H9 (cell line): Measurements from ENCODE around the gene SGO2. TPM values are rescaled to one million over a fixed set of nuclear protein-coding genes. Genes with fewer than 3 reads are reported as not detected.

Experiments
- DNase-seq: peaks from one replicate; pipeline ENCODE4 v3.0.0-alpha.2; 2017
- H2AFZ ChIP-seq: one replicate; pipeline ENCODE4 v1.6.1; 2013; ENCODE audit warnings: mild to moderate bottlenecking, low read length, control low read depth, moderate library complexity
- H2AK5ac ChIP-seq: 2 replicates; pipeline ENCODE4 v1.6.1; 2013; ENCODE audit warnings: low read length, control low read depth, mixed read lengths; ENCODE audit not compliant: insufficient read length
- H2BK120ac ChIP-seq: one replicate; pipeline ENCODE4 v1.6.1; 2013; ENCODE audit warnings: low read depth, mild to moderate bottlenecking, low read length, control low read depth, inconsistent platforms; ENCODE audit not compliant: poor library complexity, severe bottlenecking
- H2BK12ac ChIP-seq: 2 replicates; pipeline ENCODE4 v1.6.1; 2013; ENCODE audit warnings: low read length, control low read depth, mixed read lengths, low read depth; ENCODE audit not compliant: insufficient read length
- H2BK15ac ChIP-seq: 2 replicates; pipeline ENCODE4 v1.6.1; 2013; ENCODE audit warnings: low read depth, low read length, control low read depth
- H2BK20ac ChIP-seq: one replicate; pipeline ENCODE4 v1.6.1; 2013; ENCODE audit warnings: low read depth, mild to moderate bottlenecking, low read length, control low read depth, inconsistent platforms; ENCODE audit not compliant: poor library complexity, severe bottlenecking
- H2BK5ac ChIP-seq: 2 replicates; pipeline ENCODE4 v1.6.1; 2013; ENCODE audit warnings: low read length, control low read depth, mixed read lengths; ENCODE audit not compliant: insufficient read length
- H3K14ac ChIP-seq: 2 replicates; pipeline ENCODE4 v1.6.1; 2013; ENCODE audit warnings: low read length, control low read depth; ENCODE audit not compliant: insufficient read depth
- H3K18ac ChIP-seq: 2 replicates; pipeline ENCODE4 v1.6.1; 2013; ENCODE audit warnings: low read depth, mild to moderate bottlenecking, mixed read lengths, low read length, control low read depth; ENCODE audit not compliant: insufficient read length
- H3K23ac ChIP-seq: 2 replicates; pipeline ENCODE4 v1.6.1; 2013; ENCODE audit warnings: low read length, control low read depth, mixed read lengths, low read depth; ENCODE audit not compliant: insufficient read length
- H3K23me2 ChIP-seq: 2 replicates; pipeline ENCODE4 v1.6.1; 2013; ENCODE audit warnings: low read depth, mild to moderate bottlenecking, mixed read lengths, low read length, control low read depth; ENCODE audit not compliant: insufficient read length, poor library complexity, severe bottlenecking
- H3K27ac ChIP-seq: 2 replicates; pipeline ENCODE4 v1.5.1; 2013; ENCODE audit warnings: low read length, control low read depth, mixed read lengths, low read depth; ENCODE audit not compliant: insufficient read length
- H3K27me3 ChIP-seq: 2 replicates; pipeline ENCODE4 v1.6.1; 2013; ENCODE audit warnings: low read length, control low read depth, inconsistent platforms; ENCODE audit not compliant: insufficient read depth
- H3K4ac ChIP-seq: 2 replicates; pipeline ENCODE4 v1.6.1; 2013; ENCODE audit warnings: low read depth, mild to moderate bottlenecking, control low read depth, inconsistent platforms, low read length, moderate library complexity
- H3K4me1 ChIP-seq: 2 replicates; pipeline ENCODE4 v1.6.1; 2013; ENCODE audit warnings: low read length, control low read depth, inconsistent platforms; ENCODE audit not compliant: insufficient read depth
- H3K4me2 ChIP-seq: 2 replicates; pipeline ENCODE4 v1.6.1; 2013; ENCODE audit warnings: low read length, control low read depth, mixed read lengths; ENCODE audit not compliant: insufficient read length, insufficient read depth
- H3K56ac ChIP-seq: 2 replicates; pipeline ENCODE4 v1.6.1; 2013; ENCODE audit warnings: low read depth, mild to moderate bottlenecking, mixed read lengths, low read length, control low read depth; ENCODE audit not compliant: insufficient read length
- H3K79me1 ChIP-seq: 2 replicates; pipeline ENCODE4 v1.6.1; 2013; ENCODE audit warnings: low read depth, mild to moderate bottlenecking, moderate library complexity, low read length, control low read depth, inconsistent platforms; ENCODE audit not compliant: insufficient read depth, poor library complexity, severe bottlenecking
- H3K79me2 ChIP-seq: 2 replicates; pipeline ENCODE4 v1.6.1; 2013; ENCODE audit warnings: low read length, control low read depth, inconsistent platforms; ENCODE audit not compliant: insufficient read depth
- H3K9ac ChIP-seq: 2 replicates; pipeline ENCODE4 v1.6.1; 2013; ENCODE audit warnings: low read length, control low read depth, mixed read lengths; ENCODE audit not compliant: insufficient read length; ENCODE audit errors: extremely low read depth
- H3K9me3 ChIP-seq: one replicate; pipeline ENCODE4 v1.6.1; 2013; ENCODE audit warnings: low read depth, low read length, inconsistent platforms; ENCODE audit not compliant: control insufficient read depth
- H3T11ph ChIP-seq: one replicate; pipeline ENCODE4 v1.6.1; 2013; ENCODE audit warnings: mild to moderate bottlenecking, low read length, control low read depth, inconsistent platforms
- H4K20me1 ChIP-seq: one replicate; pipeline ENCODE4 v1.6.1; 2013; ENCODE audit not compliant: control insufficient read depth, insufficient read length, insufficient read depth
- H4K5ac ChIP-seq: 2 replicates; pipeline ENCODE4 v1.6.1; 2013; ENCODE audit warnings: low read depth, mild to moderate bottlenecking, mixed read lengths, low read length, control low read depth; ENCODE audit not compliant: insufficient read length
- H4K8ac ChIP-seq: replicated peaks from 2 replicates; pipeline ENCODE4 v1.6.1; 2013; ENCODE audit warnings: low read length, control low read depth, mixed read lengths, low read depth; ENCODE audit not compliant: insufficient read length
- H4K91ac ChIP-seq: 2 replicates; pipeline ENCODE4 v1.6.1; 2013; ENCODE audit warnings: low read depth, mild to moderate bottlenecking, moderate library complexity, mixed read lengths, low read length, control low read depth; ENCODE audit not compliant: insufficient read length
- H3K27ac Mint-ChIP-seq, 3 experiments: 2 replicates in 2 of 3; 3 replicates in 1 of 3; pipeline ENCODE4 v1.8.0; 2020 to 2021; ENCODE audit warnings: mixed read lengths in 3 of 3, mild to moderate bottlenecking in 1 of 3, moderate library complexity in 1 of 3
- H3K27me3 Mint-ChIP-seq: 2 replicates; pipeline ENCODE4 v1.8.0; 2021; ENCODE audit warnings: low read depth, mild to moderate bottlenecking, moderate library complexity, mixed read lengths
- H3K36me3 Mint-ChIP-seq, 3 experiments: 2 replicates in 2 of 3; 3 replicates in 1 of 3; pipeline ENCODE4 v1.8.0; 2020 to 2021; ENCODE audit warnings: low read depth in 3 of 3, mixed read lengths in 3 of 3; ENCODE audit not compliant: insufficient read depth in 1 of 3
- H3K4me1 Mint-ChIP-seq, 2 experiments: 2 replicates each; pipeline ENCODE4 v1.8.0; 2020; ENCODE audit warnings: mixed read lengths in 2 of 2
- H3K4me3 Mint-ChIP-seq, 2 experiments: 2 replicates in 1 of 2; 3 replicates in 1 of 2; pipeline ENCODE4 v1.8.0; 2020 to 2021; ENCODE audit warnings: mild to moderate bottlenecking in 2 of 2, mixed read lengths in 2 of 2, moderate library complexity in 1 of 2
- H3K9me3 Mint-ChIP-seq, 2 experiments: 2 replicates in 1 of 2; 3 replicates in 1 of 2; pipeline ENCODE4 v1.8.0; 2020; ENCODE audit warnings: mild to moderate bottlenecking in 2 of 2, mixed read lengths in 2 of 2, moderate library complexity in 1 of 2
- CTCF ChIP-seq: fragments of 200-600 bp; sonication (generic); conservative IDR thresholded peaks from 3 replicates; pipeline ENCODE4 v1.8.0; 2021; ENCODE audit warnings: antibody characterized with exemption, mild to moderate bottlenecking
- WGBS: extraction: QIAGEN DNeasy Blood & Tissue Kit; methylation state at CpG from one replicate; pipeline ENCODE4 v1.1.7; 2013; ENCODE audit warnings: missing lambda C conversion rate, low lambda C conversion rate, mixed read lengths; ENCODE audit not compliant: insufficient read length; ENCODE audit errors: extremely low coverage; 5-methylcytosine and 5-hydroxymethylcytosine counted together
- total RNA-seq: library from RNA; stranded (reverse); gene quantifications from 2 replicates; pipeline ENCODE4 v1.2.1, GENCODE V29; 2021

The SGO2 gene
- total RNA-seq, 1 experiment from 2014 or later, result 25.6 TPM

GRCh38 chr2:200613692-200614091 is 87.7 kb downstream of the SGO2 start:
- Histone ChIP-seq H2BK120ac (no peak overlapping the region), H3K23me2 (no peaks in the 10 kb centered on the region), H4K20me1 (no peaks in the 10 kb centered on the region), H2BK12ac (no peak overlapping the region), H3K79me2 (no peaks in the 10 kb centered on the region), H4K8ac (no peak overlapping the region), H2BK5ac (no peak overlapping the region), H3K27ac (no peak overlapping the region), H4K5ac (no peak overlapping the region), H3K4ac (no peak overlapping the region), H3K9me3 (no peaks in the 10 kb centered on the region), H3K23ac (no peak overlapping the region), H4K91ac (no peak overlapping the region), H2BK20ac (no peak overlapping the region), H3K27me3 (no peaks in the 10 kb centered on the region), H3K9ac (no peak overlapping the region), H2AFZ (no peak overlapping the region), H3K18ac (no peak overlapping the region), H2BK15ac (no peak overlapping the region), H3K4me2 (no peak overlapping the region), H2AK5ac (no peak overlapping the region), H3T11ph (no peak overlapping the region), H3K56ac (no peak overlapping the region), H3K79me1 (no peaks in the 10 kb centered on the region), H3K14ac (no peak overlapping the region), H3K4me1 (no peaks in the 10 kb centered on the region)
- WGBS, result no CpG with 5 or more reads among the region's 4 CpGs
- H3K4me1 Mint-ChIP-seq, result no peaks in the 10 kb centered on the region
- no peak overlapping the region for H3K4me3 Mint-ChIP-seq
- no peak for TF ChIP-seq CTCF
- no peak for DNase-seq
- no peak overlapping the region for H3K27ac Mint-ChIP-seq
- no peaks in the 10 kb centered on the region for H3K36me3 Mint-ChIP-seq
- no peaks in the 10 kb centered on the region for H3K9me3 Mint-ChIP-seq
- no peaks in the 10 kb centered on the region for H3K27me3 Mint-ChIP-seq
